GM12865 (cell line): Measurements from ENCODE around the gene GRP.

ENCODE experiments used
- DNase-seq: peaks from one replicate; pipeline ENCODE4 v3.0.0; 2010; ENCODE audit warnings: low read depth
- H3K4me3 ChIP-seq: 2 replicates; pipeline ENCODE4 v1.5.1; 2011; ENCODE audit warnings: mild to moderate bottlenecking, low read depth, low read length, control low read depth
- TF ChIP-seq, protein P1 (sequence below): IDR thresholded peaks from 2 replicates; pipeline ENCODE4 v1.5.1; 2011; ENCODE audit warnings: low read length, control low read depth, low read depth, inconsistent platforms; ENCODE audit not compliant: insufficient read depth; ENCODE audit errors: missing control alignments

Gene GRP

DNA sequence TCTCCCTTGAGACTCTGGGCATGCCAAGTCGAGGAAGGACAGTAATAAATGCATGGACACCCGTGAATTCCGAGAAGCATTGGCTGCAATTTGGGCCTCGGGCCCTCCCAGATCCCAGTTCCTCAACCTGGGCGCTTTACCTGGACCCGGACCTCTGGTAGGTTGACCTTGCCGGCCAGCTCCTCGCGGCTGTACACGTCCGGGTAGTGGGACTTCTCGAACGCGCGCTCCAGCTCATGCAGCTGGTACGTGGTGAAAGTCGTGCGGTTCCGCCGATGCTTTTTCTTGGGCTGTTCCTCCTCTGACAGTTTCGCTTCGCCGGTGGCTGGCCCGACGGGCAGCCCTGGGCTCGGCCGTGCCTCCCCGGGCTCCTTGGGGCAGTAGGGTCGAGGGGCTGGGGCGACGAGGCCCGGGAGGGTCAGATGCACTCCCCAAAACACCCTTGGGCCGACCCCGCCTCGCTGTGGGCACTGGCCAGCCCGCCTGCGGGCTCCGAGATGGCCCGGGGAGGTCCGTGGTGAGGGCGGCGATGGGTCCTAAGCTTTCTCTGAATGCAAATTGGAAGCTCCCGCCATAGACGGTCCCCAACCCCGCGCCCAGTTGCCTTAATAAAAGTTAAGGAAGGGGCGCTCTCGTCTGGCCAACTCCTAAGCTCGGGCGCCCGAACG lies 52.4 kb downstream of the GRP start:
- DNase-seq = peak; percentile 18
- no peak overlapping the region for H3K4me3 ChIP-seq
- TF ChIP-seq, protein P1, sequence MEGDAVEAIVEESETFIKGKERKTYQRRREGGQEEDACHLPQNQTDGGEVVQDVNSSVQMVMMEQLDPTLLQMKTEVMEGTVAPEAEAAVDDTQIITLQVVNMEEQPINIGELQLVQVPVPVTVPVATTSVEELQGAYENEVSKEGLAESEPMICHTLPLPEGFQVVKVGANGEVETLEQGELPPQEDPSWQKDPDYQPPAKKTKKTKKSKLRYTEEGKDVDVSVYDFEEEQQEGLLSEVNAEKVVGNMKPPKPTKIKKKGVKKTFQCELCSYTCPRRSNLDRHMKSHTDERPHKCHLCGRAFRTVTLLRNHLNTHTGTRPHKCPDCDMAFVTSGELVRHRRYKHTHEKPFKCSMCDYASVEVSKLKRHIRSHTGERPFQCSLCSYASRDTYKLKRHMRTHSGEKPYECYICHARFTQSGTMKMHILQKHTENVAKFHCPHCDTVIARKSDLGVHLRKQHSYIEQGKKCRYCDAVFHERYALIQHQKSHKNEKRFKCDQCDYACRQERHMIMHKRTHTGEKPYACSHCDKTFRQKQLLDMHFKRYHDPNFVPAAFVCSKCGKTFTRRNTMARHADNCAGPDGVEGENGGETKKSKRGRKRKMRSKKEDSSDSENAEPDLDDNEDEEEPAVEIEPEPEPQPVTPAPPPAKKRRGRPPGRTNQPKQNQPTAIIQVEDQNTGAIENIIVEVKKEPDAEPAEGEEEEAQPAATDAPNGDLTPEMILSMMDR = no peak

DNA sequence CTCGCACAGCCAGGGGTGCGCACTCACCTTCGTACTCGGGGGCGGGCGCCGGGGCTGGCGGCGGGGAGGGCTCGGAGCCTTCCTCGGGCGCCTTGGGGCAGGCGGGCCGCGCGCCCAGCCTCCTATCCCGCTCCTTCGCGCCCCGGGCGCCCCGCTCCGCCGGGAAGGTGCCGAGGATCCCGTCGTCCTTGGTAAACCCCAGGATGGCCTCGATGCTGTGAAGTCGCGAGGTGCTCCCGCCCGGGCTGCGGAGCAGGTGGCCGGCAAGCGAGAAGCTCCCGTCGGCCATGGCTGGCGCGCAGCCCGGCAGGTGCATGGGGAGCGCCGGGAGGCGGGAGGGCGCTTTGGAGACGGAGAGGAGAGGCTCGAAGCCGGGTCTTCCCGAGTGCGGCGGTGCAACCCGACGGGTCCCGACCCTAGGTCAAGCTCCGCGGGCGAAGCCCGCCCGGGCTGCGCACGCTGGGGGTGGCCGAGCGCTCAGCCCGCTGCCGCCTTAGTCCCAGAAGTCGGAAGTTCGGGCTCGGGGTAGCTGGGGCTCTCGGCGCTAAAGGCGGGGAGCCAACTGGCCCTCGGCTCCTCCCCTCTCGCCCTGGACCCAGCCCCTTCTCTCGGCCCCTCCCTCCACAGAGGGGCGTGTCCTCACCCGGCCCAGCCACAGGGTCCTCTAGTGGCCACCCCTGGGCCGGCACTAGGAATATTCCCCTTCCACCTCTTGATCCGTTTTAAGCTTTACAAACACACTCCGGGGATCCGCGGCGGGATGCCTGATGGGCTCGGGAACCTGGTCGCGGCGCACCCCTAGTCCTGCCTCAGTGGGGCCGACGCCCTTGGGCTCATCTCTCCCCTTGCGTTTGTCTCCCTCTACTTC lies 53.2 kb downstream of the GRP start, which contains the start of gene RAX:
TSS of gene RAX (minus strand) at position 564 of the 868 bp plus-strand sequence. CDS start at position 316, 248 bp downstream.
- H3K4me3 ChIP-seq = no peak within 1 kb of the TSS
- DNase-seq = no peak
- TF ChIP-seq, protein P1 = no peak

DNA sequence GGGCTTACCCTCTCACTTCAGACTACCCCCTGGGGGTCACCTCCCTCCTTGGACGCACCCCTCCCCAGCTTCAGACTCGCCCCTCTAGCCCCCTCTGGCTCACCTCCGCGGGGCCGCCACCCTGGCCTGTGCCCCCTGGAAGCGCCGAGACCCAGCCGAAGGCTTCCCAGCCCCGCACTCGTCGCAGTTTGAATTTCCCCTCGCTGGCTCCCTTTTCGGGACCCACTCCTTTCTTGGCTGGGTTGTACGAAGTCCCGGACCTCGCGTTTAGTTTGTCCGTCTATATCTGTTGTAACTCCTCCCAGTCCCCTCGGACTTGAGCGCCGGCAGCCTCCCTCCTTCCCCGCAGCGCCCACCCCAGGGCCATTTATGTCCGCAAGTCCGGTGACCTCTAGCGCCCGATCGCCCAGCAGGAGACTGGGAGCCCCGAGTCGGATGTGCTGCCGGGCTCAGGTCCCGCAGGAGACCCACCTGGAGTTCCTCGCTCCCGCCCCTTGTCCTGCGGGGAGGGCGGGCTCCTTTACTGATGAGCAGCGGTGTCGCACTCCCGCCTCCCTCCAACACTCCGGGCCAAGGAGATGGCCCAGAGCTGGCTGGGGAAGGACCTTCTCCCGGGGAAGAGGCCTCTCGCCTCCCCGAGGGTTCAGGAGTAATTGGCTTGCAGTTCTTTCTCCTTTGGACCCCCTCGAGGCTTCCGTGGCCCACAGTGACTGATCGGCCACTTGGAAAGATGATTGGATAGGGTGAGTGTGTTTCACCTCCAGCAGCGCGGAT lies 54.0 kb downstream of the GRP start:
- TF ChIP-seq, protein P1 = no peak
- DNase-seq = no peak
- H3K4me3 ChIP-seq = no peak overlapping the region

DNA sequence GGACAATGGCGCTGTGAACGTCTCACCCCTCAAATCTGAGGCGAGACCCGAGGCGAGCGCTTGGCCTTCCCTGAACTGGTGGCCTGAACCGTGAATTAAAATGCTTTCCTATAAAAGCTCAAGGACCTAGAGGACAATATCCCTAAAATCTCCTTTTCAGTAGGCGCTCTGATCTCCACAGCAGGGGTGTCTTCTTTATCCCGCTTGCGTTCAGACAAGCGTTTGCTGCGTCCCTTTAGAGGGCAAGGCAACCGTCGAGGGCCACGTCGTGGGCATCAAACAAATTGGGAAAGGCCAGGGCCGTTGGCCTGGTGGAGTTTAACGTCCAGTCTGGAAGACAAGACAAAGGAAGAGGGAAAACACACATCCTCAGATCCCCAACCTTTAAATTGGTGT lies 54.6 kb downstream of the GRP start:
- DNase-seq = no peak
- no peak overlapping the region for H3K4me3 ChIP-seq
- TF ChIP-seq, protein P1 = no peak

DNA sequence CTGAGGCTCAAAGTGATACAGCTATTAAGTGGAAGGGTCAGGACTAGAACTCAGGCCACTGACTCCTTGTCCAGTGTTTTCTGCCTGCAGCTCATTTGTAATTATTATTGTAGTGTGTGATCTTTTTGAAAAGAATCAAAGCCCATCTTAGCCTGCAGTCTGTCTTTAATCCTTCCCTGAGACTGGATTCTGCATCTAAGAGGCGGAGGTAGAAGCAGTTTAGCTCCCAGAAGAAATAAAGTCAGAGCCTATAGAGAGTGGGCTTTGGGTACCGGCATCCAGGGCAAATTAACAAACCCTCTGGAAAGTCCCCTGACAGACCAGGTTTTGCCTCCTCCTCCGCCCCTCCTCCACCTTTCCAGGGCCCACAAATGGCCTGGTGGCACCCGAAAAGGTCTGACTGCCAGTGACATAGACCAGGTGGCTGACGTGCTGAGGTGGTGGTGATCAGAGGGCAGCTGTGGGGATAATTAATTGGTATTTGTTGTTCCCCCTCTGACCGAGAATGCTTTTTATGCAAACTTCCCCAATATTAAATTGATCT lies 55.5 kb downstream of the GRP start:
- DNase-seq = no peak
- H3K4me3 ChIP-seq = no peak overlapping the region
- TF ChIP-seq, protein P1 = no peak

DNA sequence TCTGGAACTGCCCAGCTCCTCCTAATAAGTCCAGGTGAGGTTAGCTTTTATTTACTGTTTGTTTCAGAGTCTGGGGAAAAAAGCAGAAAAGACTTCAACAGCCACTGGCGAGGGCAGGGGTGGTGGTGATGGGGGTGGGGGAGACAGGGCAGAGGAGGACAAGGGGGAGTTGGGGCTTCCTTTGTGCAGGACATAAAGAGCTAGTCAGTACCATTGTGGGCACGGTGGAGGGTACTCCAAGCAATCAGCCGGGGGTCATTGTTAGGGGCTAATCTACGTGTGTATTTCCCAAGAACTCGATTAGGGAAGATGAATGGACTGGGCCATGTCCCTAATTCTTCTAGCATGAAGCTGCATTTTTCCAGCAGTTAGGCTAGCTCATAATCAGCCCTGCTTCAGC lies 56.1 kb downstream of the GRP start:
- H3K4me3 ChIP-seq = no peak overlapping the region
- TF ChIP-seq, protein P1 = no peak

More for the DNA sequence above, 56.1 kb downstream of the GRP start:
- no peak for DNase-seq
